NCI-H345 treated with DMSO at 0.1 percent for 48 hours (cell line): ENCODE results near the gene DYNLT4.
"Not testable (repeated sequence)": the region's sequence is repeated elsewhere in the genome, so short reads cannot be mapped to it uniquely, and the experiment has no call there.

Experiments
- DNase-seq: peaks from one replicate; lab custom pipeline; 2025; ENCODE audit not compliant: unreplicated experiment; lab: John Stamatoyannopoulos, UW

The DYNLT4 gene

DNA sequence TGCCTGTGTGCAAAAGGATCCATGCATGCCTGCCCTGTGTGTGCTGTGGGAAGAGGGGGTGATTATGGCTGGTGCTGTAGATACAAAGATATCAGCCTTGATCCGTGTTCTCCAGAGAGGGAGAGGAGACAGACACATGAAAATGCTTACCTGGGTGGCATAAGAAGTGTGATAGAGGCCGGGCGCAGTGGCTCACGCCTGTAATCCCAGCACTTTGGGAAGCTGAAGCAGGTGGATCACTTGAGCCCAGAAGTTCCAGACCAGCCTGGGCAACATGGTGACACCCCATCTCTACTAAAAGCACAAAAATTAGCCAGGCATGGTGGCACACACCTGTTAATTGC is 3.6 kb upstream of the DYNLT4 start:
- not testable (repeated sequence) for DNase-seq

GRCh38 chr1:44810101-44810761 is 3.1 kb upstream of the DYNLT4 start:
- DNase-seq, result peak; percentile 26

- DNase-seq, result no peak
These were observed 2.1 kb upstream of the DYNLT4 start for GRCh38 chr1:44808938-44809917.

DNA sequence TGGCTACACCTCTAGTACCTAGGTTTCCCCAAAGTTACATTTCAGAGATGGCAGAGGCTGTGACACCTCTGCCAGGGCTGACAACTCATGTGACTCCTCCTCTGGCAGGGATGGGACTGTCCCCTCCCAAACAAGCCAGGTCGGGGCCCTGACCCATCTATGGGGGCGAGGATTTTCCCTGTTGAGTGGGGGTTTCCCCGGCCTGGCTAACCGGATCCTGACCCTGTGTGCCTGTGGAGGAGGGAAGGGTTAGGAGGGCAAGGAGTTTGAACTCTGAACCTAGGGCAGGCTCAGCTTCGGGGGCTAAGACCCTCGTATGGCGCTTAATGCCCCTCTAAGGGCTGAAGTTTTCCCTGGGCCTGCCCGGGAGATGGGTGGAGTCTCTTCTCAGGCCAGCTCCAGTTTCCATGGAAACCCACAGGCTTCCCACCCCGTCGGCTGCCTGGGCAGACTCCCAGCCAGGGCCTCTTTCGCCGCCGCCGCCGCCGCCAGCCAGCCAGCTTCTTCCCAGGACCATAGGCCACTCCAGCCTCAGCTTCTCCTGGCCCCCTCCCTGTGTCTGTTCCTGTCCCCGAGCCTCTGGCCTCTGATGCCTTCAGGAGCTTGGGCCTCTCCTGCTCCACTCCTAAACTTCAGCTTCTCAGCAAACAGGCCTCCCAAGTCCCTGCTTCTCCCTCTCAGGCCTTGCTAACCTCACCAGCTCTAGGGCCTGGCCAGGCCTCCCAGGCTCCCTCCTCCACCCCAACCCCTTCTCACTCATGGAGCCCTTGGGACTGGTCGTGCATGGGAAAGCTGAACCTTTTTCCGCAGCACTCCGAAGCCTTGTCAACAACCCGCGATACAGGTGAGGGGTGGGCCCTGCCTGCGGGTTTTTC is 1.1 kb upstream of the DYNLT4 start, which contains the start of gene BTBD19:
Gene BTBD19 (plus strand): TSS at position 461 of the 875 bp plus-strand sequence. CDS start 298 bp downstream, at position 759.
- DNase-seq, result no peak

GRCh38 chr1:44807364-44808062 is 362 bp upstream of the DYNLT4 start:
- no peak for DNase-seq

DNA sequence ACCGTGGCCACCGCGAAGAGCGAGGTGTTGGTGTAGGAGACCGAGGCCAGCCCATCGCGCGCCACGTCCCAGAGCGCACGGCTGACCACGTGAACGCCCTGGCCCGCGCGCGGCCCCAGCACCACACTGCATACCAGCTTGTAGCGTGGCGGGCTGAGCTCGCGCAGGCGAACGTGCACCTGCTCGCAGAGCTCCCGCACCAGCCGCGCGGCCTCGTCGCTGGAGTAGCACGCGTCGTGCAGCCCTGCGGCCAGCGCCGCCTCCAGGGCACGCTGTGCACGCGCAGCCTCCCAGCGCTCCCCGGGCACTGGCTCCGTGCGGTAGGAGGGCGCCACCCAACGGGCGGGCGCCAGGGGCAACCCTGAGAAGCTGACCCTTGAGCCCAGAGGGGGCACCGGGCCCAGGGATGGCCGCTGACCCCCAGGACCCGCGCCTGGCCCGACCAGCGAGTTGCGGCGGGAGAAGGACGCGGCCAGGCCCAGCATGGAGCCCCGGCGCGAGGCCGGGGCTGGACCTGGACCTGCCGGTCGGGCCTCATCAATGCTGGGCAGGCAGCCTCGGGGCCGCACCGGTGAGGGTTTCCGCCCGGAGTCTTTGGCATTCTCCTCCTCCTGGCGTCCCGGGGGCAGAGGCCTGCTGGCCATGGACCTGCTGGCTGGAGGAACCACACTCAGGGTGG is 987 bp downstream of the DYNLT4 start:
- DNase-seq, result no peak

GRCh38 chr1:44805311-44806024 is 1.7 kb downstream of the DYNLT4 start:
- no peak for DNase-seq

DNA sequence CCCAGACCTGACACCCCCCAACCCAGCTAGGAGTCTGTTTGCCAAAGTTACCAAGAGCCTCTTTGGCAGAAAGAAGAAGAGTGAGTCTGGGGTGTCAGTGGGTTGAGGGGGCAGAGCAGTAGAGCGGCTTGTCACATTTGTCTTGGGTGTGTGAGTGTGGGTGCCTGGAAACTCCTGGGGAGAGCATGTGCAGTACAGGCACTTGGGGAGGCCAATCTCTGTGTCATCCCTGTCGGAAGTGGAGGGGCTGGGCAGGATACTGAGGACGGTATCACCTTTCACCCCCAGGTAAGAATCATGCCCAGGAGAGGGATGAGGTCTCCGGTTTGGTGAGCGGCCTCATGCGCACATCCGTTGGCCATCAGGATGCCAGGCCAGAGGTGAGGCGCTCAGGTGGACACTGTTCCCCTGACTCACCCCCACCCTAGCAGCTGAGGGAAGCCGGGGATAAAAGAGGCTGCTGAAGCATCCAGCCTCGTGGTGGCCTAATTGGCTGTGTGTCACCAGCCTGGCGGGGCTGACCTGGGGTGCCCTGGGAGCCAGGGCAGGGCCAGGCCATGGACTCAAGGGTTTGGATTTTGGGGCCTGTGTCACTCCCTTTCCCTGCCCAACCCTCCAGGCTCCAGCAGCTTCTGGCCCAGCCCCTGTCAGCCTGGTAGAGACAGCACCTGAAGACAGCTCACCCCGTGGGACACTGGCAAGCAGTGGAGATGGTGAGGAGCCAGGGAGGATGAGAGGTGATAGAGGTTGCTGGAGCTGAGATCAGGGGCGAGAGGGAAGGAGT is 3.6 kb downstream of the DYNLT4 start:
- DNase-seq, result no peak

GRCh38 chr1:44803062-44803311 is 4.2 kb downstream of the DYNLT4 start:
- no peak for DNase-seq

DNA sequence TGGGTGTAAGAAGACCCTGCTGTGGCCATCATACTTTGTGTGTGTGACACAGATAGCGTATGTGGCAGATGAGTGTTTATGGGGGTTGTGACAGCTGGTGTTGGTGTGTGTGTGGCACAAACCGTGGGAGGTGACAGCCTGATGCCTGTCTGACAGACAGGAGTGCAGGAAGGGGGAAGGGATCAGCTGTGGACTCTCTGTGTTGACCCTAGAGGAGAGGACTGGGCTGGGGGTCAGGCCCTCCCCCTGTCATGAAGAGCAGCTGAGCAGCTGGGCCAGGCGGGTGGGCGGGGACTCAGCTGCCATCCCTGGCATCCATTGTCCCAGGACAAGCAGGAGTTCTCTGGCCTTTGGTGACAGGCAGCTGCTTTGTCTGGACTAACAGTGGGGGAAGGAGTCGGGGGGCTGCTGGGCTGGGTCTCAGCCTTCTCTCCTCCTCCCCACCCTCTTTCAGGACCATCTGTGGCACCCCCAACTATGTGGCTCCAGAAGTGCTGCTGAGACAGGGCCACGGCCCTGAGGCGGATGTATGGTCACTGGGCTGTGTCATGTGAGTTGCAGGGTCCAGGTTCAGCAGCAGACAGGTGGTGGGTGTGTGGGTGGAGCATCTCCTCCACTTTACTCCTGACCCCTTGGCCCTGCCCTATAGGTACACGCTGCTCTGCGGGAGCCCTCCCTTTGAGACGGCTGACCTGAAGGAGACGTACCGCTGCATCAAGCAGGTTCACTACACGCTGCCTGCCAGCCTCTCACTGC is 4.7 kb downstream of the DYNLT4 start:
- DNase-seq, result no peak

- no peak for DNase-seq
These were observed 5.5 kb downstream of the DYNLT4 start for GRCh38 chr1:44801491-44802305.

- peak; percentile 91 for DNase-seq
These were observed 7.2 kb downstream of the DYNLT4 start, which contains the start of gene PLK3 for GRCh38 chr1:44799770-44800584. Gene PLK3, plus strand, starts transcription at chr1:44800377. Its CDS starts 87 bp downstream, at chr1:44800464.

DNA sequence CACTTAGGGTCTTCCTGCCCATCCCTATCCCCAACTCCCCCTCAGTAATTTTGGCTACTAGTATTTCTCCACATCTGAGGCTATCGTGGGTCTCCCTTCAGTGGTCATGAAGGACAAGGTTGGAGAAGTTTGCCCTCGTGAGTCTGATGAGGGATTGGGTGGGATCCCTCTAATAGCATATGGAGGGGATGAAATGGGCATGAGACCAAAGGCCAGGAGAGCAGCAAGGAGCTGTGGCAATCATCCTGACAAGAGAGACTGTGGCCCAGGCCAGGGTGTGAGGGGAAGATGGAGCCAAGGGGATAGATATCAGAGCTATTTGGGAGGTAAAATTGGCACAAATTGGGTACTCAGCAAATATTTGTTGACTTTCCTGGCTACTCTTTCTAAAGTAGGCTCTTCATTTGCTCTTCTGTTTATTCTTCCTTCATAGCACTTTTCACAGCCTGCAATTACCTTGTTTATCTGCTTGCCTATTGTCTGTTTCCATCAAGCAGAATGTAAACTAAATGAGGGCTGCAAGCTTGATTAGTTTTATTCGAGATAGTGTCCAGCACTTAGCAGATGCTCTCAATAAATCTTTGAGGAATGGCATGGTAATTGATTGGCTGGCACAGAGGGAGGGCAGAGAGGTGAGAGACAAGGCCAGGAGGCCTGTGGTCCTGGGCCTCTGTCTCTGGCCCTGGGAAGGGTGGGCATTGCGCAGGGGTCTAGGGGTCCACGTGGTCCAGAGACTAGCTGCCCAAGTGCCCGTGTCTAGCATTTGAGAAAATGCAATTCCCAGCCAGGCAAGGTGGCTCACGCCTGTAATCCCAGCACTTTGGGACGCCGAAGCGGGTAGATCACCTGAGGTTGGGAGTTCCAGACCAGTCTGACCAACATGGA is 8.4 kb downstream of the DYNLT4 start:
- DNase-seq, result no peak

DNA sequence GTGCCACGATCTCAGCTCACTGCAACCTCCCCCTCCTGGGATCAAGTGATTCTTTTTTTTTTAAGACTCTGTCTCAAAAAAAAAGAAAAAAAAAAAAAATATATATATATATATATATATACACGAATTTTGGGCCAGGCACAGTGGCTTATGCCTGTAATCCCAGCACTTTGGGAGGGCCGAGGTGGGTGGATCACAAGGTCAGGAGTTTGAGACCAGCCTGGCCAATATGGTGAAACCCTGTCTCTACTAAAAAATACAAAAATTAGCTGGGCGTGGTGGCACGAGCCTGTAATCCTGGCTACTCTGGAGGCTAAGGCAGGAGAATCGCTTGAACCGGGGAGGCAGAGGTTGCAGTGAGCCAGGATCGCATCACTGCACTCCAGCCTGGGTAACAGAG is 9.3 kb downstream of the DYNLT4 start:
- not testable (repeated sequence) for DNase-seq

GRCh38 chr1:44792736-44793502 is 14.2 kb downstream of the DYNLT4 start:
- DNase-seq, result no peak
